ENCODE results near the gene TMPRSS11E. TPM values are rescaled to one million over a fixed set of nuclear protein-coding genes. Genes with fewer than 3 reads are reported as not detected.

The TMPRSS11E gene
- 0.09 TPM in 1 of 5 replicates, not detected in the others for total RNA-seq (2022; extraction: Qiagen RNA extraction)

GRCh38 chr4:68447201-68447600, at the start of gene TMPRSS11E:
Gene TMPRSS11E, plus strand, starts transcription at chr4:68447463. Its CDS starts 50 bp downstream, at chr4:68447513.

Other genes with a start within 250 kb of the TMPRSS11E start
- gene TMPRSS11B, start 201.8 kb upstream of the TMPRSS11E start, total RNA-seq (2022; extraction: Qiagen RNA extraction): not detected in 5 replicates
- gene YTHDC1, start 97.4 kb upstream of the TMPRSS11E start, total RNA-seq (2022; extraction: Qiagen RNA extraction): 30.4 to 44.0 TPM (median 32.9 TPM) in 5 replicates
- gene UGT2B17, start 128.9 kb downstream of the TMPRSS11E start, total RNA-seq (2022; extraction: Qiagen RNA extraction): not detected in 5 replicates
- gene UGT2B15, start 223.2 kb downstream of the TMPRSS11E start, total RNA-seq (2022; extraction: Qiagen RNA extraction): 0.05 to 0.13 TPM (median 0.07 TPM) in 4 of 5 replicates, not detected in the other